Endothelial cell of hepatic sinusoid (primary cell): ENCODE results near the gene PLCE1.
"Not testable (repeated sequence)": the region's sequence is repeated elsewhere in the genome, so short reads cannot be mapped to it uniquely, and the experiment has no call there.

Experiments used
- in situ Hi-C: cut with HindIII; loops from 2 replicates; pipeline ENCODE4 v1.10.0; 2017; ENCODE audit warnings: low sequenced_read_pairs

The PLCE1 gene

DNA sequence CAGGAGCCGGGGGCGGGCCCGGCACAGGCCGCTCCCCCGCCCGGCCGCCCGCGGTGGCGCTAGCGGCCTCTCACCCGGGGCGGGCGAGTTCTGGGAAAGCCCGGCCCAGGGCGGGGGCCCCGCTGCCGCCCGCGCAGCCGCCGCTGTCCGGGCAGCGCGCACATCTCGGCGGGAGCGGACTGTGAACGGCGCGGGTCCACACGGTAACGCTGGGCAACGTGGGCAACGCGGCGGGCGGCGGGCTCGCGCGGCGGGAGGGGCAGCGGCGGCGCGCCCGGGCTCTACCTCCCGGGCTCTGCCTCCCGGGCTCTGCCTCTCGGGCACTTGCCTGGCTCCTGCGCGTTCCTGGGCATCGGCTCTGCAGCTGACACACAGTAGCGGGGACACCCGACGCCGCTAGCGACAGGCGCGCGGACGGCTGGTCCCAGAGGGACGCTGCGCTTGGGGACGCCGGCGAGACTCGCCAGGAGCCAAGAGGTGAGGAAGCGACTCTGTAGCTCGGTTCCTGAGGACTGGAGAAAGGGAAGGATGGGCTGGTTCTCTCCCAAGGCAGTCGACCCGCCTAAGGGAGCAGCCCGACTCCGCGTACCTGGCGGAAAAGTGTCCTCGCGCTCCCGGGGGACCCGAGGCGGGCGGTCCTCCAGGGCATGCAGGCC is at the start of gene PLCE1:
TSS of gene PLCE1 (plus strand) at position 150 of the 656 bp plus-strand sequence. CDS start 37,116 bp downstream, outside the sequence.
- in situ Hi-C loops: no loop called here

GRCh38 chr10:93945819-93946218 is 47.9 kb upstream of the PLCE1 start:
- in situ Hi-C loops: no loop called here

GRCh38 chr10:93947055-93947454 is 46.7 kb upstream of the PLCE1 start:
- in situ Hi-C loops: no loop called here

DNA sequence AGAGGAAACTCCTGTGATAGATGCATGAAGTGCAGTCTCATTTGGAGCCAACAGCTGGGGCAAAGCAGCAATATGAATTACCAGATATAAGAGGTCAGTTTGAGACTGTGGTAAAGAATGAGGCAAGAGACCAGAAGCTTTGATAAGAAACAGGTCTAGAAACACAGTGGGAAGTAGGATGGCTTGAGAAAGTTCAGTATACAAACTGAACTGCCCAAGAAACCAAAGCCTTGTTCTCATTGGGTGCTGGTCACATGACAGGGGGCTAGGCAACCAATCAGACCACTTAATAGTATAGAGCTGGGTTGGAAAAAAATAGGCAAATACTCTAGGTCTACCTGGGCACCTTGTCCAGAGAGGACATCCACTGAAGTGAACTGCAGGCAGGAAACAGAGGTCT is 46.2 kb upstream of the PLCE1 start:
- in situ Hi-C loops: no loop called here

- in situ Hi-C loops: no loop called here
These were observed 41.8 kb upstream of the PLCE1 start for GRCh38 chr10:93951905-93952304.

DNA sequence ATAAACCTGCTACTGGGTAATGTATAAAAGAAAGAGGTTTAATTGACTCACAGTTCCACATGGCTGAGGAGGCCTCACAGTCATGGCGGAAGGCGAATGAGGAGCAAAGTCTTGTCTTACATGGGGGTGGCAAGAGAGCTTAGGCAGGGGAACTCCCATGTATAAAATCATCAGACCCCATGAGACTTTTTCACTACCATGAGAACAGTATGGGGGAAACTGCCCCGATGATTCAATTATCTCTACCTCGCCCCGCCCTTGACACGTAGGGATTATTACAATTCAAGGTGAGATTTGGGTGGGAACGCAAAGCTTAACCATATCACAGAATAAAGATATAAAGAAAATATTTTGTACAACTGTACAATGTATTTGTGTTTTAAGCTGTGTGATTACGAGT is 39.4 kb upstream of the PLCE1 start:
- in situ Hi-C loops: no loop called here

DNA sequence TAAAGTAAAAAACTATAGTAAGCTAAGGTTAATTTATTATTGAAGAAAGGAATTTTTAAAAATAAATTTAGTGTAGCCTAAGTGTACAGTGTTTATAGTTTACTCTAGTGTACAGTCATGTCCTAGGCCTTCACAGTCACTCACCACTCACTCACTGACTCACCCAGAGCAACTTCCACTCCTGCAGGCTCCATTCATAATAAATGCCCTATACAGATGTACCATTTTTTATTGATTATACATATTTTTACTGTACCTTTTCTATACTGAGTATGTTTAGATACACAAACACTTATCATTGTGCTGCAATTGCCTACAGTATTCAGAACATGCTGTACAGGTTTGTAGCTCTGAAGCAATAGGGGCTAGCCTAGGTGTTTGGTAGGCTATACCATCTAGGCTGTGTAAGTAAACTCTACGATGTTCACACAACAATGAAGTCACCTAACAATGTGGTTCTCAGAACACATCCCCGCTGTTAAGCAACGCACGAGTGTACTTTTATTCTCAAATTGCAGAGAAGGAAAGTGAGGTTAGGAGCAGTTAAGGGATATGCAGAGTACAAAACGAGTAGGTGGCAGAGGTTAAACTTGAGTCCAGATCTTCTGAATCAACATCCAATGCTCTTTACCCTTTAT is 38.9 kb upstream of the PLCE1 start:
- in situ Hi-C loops: no loop called here

GRCh38 chr10:93958834-93959233 is 34.9 kb upstream of the PLCE1 start:
- in situ Hi-C loops: no loop called here

GRCh38 chr10:93960988-93961387 is 32.7 kb upstream of the PLCE1 start:
- in situ Hi-C loops: not testable (repeated sequence)

GRCh38 chr10:93962973-93963372 is 30.8 kb upstream of the PLCE1 start:
- in situ Hi-C loops: no loop called here

- in situ Hi-C loops: no loop called here
These were observed 30.3 kb upstream of the PLCE1 start for GRCh38 chr10:93963434-93963833.

GRCh38 chr10:93965911-93966310 is 27.8 kb upstream of the PLCE1 start:
- in situ Hi-C loops: loop anchor here (5.0 kb wide), 1 partner anchor 51 kb away; no protein-coding TSS in a partner anchor

DNA sequence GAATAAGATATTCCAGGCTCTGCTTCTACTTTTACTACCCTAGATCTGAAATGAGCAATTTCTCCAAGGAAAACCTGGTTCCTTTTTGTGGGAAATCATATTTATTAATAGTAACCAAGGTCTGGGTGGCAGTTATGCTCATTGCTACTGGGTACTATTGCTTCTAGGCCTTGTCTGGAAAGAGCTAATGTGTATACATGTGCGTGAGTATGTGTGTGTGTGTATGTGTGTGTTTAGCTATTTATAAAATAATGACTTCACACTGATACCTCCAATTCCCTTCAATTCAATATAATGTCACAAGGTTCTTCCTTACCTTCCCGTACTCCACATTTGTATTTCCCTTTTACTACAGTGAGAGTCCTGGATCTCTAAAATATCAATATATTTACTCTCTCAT is 26.0 kb upstream of the PLCE1 start:
- in situ Hi-C loops: loop anchor here (5.0 kb wide), 1 partner anchor 50 kb away; no protein-coding TSS in a partner anchor

DNA sequence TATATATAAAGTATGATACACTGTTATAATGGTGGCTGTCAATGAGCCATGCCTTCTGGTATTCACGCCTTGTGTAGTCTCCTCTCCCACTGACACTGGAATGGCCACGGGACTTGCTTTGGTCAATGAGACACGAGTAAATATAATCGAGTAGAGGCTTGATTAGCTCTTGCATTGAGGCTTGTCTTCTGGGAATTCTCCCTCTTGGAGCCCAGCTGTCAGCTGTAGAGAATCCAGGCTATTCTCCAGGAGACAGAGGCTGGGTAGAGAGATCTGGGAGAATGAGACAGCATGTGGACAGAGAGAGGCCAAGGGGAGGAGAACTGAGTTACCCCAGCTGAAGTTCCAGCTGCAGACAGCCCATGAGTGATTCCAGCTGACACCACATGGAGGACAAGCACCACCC is 25.2 kb upstream of the PLCE1 start:
- in situ Hi-C loops: loop anchor here (5.0 kb wide), 1 partner anchor 49 kb away; no protein-coding TSS in a partner anchor

GRCh38 chr10:93970433-93971010 is 23.2 kb upstream of the PLCE1 start:
- in situ Hi-C loops: not testable (repeated sequence)

DNA sequence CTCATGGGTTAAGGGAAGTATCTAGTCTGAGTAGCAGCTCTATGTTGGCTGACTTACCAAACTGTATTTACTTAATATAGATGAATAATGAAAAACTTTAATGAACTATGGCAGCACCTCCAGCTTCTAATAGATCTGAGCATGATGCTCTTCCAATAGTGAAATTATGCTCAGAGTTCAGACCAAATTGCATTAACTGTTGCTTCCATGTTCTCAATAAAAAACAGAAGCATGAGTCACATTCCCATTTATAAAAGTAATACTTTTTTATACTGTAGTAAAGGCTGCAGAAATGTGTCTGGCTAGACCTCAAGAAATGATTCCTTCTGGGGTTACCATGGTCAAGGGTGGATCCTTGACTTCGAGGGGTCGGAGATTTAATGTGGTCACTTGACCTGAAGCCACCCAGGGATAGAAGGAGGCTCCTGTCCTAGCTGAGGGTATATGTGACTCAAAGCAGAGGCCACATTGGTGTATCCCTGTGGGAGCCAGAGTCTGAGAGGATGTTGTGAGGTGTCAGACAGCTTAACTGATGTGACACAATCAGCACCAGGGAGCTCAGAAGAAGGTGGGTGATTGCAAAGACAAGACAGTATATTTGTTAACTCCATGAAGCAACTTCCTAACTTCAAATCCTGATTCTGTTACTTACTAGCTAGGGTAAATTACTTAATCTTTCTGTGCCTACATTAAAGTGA is 19.8 kb upstream of the PLCE1 start:
- in situ Hi-C loops: no loop called here

DNA sequence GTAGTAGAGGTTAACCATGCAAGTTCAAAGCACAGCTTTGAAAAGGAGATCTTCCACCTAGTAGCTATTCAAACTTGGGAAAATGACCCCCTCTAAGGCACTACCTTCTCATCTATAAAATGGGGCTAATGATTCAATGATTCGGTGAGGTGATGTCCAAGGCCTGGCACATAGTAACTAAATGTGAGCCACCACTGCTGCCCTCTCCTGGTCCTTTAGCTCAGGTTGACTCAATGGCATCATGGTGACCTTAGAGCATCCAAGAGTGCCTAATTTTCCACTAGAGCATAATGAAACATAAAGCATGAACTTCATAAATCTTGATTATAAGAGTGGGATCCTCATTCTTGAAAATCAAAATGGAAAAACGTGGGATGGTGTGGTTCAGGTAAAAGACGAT is 16.3 kb upstream of the PLCE1 start:
- in situ Hi-C loops: no loop called here

GRCh38 chr10:93980486-93980885 is 13.2 kb upstream of the PLCE1 start:
- in situ Hi-C loops: no loop called here

DNA sequence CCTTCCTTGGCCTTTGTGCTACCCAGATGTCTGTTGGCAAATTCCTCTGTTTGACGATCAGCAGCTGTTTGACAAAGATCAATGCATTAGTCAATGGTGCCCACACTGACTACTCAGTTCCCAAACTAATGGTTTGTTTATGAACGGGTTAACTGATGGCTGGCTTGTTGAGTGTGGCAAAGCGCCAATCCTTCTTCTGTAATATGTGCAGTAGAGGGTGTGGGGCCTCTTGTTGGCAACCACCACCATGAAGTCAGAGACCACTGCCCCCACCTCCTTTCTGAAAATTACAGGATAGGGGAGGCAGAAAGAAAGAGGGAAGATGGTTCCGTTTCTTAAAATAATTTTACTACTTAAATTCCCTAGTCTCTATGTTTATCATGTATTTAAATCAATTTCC is 2.6 kb upstream of the PLCE1 start:
- in situ Hi-C loops: no loop called here

GRCh38 chr10:93991596-93992284 is 2.0 kb upstream of the PLCE1 start:
- in situ Hi-C loops: no loop called here
